Activated T-helper 1 cell treated with Interleukin-2 at 50 U/mL for 16 hours (primary cell): ENCODE results near the gene HIP1.
"Not testable (repeated sequence)": the region's sequence is repeated elsewhere in the genome, so short reads cannot be mapped to it uniquely, and the experiment has no call there.

ENCODE experiments used
- DNase-seq: peaks from one replicate; pipeline ENCODE4 v3.0.0-alpha.2; 2020; ENCODE audit warnings: low read depth

Gene HIP1

GRCh38 chr7:75642810-75643486 lies 95.8 kb downstream of the HIP1 start:
- peak; percentile 21 for DNase-seq

- DNase-seq = no peak
Observed at GRCh38 chr7:75640201-75640600, 98.5 kb downstream of the HIP1 start.

- no peak for DNase-seq
Observed at GRCh38 chr7:75639886-75640190, 98.9 kb downstream of the HIP1 start.

GRCh38 chr7:75639071-75639885 lies 99.5 kb downstream of the HIP1 start:
- DNase-seq = no peak

- DNase-seq = no peak
Observed at GRCh38 chr7:75638594-75639070, 100.1 kb downstream of the HIP1 start.

- DNase-seq = no peak
Observed at GRCh38 chr7:75637854-75638593, 100.7 kb downstream of the HIP1 start.

GRCh38 chr7:75635036-75635435 lies 103.7 kb downstream of the HIP1 start:
- no peak for DNase-seq

GRCh38 chr7:75632587-75632986 lies 106.2 kb downstream of the HIP1 start:
- DNase-seq = not testable (repeated sequence)

- no peak for DNase-seq
Observed at GRCh38 chr7:75631711-75632110, 107.0 kb downstream of the HIP1 start.

GRCh38 chr7:75630549-75630948 lies 108.2 kb downstream of the HIP1 start:
- no peak for DNase-seq

GRCh38 chr7:75629044-75629443 lies 109.7 kb downstream of the HIP1 start:
- DNase-seq = no peak

GRCh38 chr7:75628055-75628454 lies 110.7 kb downstream of the HIP1 start:
- no peak for DNase-seq

- DNase-seq = no peak
Observed at GRCh38 chr7:75626954-75627353, 111.8 kb downstream of the HIP1 start.

GRCh38 chr7:75625868-75626267 lies 112.9 kb downstream of the HIP1 start:
- no peak for DNase-seq

GRCh38 chr7:75624134-75624832 lies 114.5 kb downstream of the HIP1 start:
- no peak for DNase-seq

GRCh38 chr7:75623390-75624133 lies 115.2 kb downstream of the HIP1 start:
- DNase-seq = no peak

GRCh38 chr7:75621124-75621523 lies 117.6 kb downstream of the HIP1 start:
- no peak for DNase-seq

- no peak for DNase-seq
Observed at GRCh38 chr7:75619636-75620035, 119.1 kb downstream of the HIP1 start.

GRCh38 chr7:75617634-75618234 lies 121.0 kb downstream of the HIP1 start:
- DNase-seq = peak; percentile 3

- DNase-seq = no peak
Observed at GRCh38 chr7:75616421-75617167, 122.1 kb downstream of the HIP1 start.
